ENCODE results near the gene MKI67.
A peak's percentile ranks its signal among the peaks of the same experiment; 100 is the strongest.
"Not testable (repeated sequence)": the region's sequence is repeated elsewhere in the genome, so short reads cannot be mapped to it uniquely, and the experiment has no call there.

The MKI67 gene

GRCh38 chr10:128125944-128126764, at the start of gene MKI67:
TSS of gene MKI67 (minus strand) at chr10:128126423. CDS start at chr10:128125667, 756 bp downstream.
- peak; percentile 84 for DNase-seq (ENCODE audit: low read depth, low spot score)

- no peak for DNase-seq (ENCODE audit: low read depth, low spot score)
Measured at GRCh38 chr10:128174581-128175559, 48.6 kb upstream of the MKI67 start.

- no peak for DNase-seq (ENCODE audit: low read depth, low spot score)
Measured at GRCh38 chr10:128173386-128173785, 47.2 kb upstream of the MKI67 start.

- no peak for DNase-seq (ENCODE audit: low read depth, low spot score)
Measured at GRCh38 chr10:128172756-128173155, 46.5 kb upstream of the MKI67 start.

- DNase-seq (ENCODE audit: low read depth, low spot score): no peak
Measured at GRCh38 chr10:128169811-128170379, 43.7 kb upstream of the MKI67 start.

- no peak for DNase-seq (ENCODE audit: low read depth, low spot score)
Measured at GRCh38 chr10:128167926-128168520, 41.8 kb upstream of the MKI67 start.

GRCh38 chr10:128167123-128167522, 40.9 kb upstream of the MKI67 start:
- not testable (repeated sequence) for DNase-seq (ENCODE audit: low read depth, low spot score)

- DNase-seq (ENCODE audit: low read depth, low spot score): no peak
Measured at GRCh38 chr10:128166151-128166550, 39.9 kb upstream of the MKI67 start.

GRCh38 chr10:128165536-128165935, 39.3 kb upstream of the MKI67 start:
- DNase-seq (ENCODE audit: low read depth, low spot score): no peak

GRCh38 chr10:128163701-128164100, 37.5 kb upstream of the MKI67 start:
- no peak for DNase-seq (ENCODE audit: low read depth, low spot score)

GRCh38 chr10:128161031-128161430, 34.8 kb upstream of the MKI67 start:
- DNase-seq (ENCODE audit: low read depth, low spot score): no peak

- no peak for DNase-seq (ENCODE audit: low read depth, low spot score)
Measured at GRCh38 chr10:128160297-128160711, 34.1 kb upstream of the MKI67 start.

- DNase-seq (ENCODE audit: low read depth, low spot score): no peak
Measured at GRCh38 chr10:128158021-128158795, 32.0 kb upstream of the MKI67 start.

- DNase-seq (ENCODE audit: low read depth, low spot score): no peak
Measured at GRCh38 chr10:128156999-128157755, 31.0 kb upstream of the MKI67 start.

GRCh38 chr10:128152741-128153580, 26.7 kb upstream of the MKI67 start:
- DNase-seq (ENCODE audit: low read depth, low spot score): no peak

GRCh38 chr10:128151031-128151430, 24.8 kb upstream of the MKI67 start:
- no peak for DNase-seq (ENCODE audit: low read depth, low spot score)

GRCh38 chr10:128150561-128150960, 24.3 kb upstream of the MKI67 start:
- DNase-seq (ENCODE audit: low read depth, low spot score): no peak

GRCh38 chr10:128150045-128150493, 23.8 kb upstream of the MKI67 start:
- DNase-seq (ENCODE audit: low read depth, low spot score): peak; percentile 58
